NCI-H1105 (cell line): ENCODE results near the gene MAGEA11.
"Not testable (repeated sequence)": the region's sequence is repeated elsewhere in the genome, so short reads cannot be mapped to it uniquely, and the experiment has no call there.

ENCODE experiments used
- DNase-seq: peaks from one replicate; lab custom pipeline; 2025; lab: John Stamatoyannopoulos, UW

MAGEA11 gene, protein sequence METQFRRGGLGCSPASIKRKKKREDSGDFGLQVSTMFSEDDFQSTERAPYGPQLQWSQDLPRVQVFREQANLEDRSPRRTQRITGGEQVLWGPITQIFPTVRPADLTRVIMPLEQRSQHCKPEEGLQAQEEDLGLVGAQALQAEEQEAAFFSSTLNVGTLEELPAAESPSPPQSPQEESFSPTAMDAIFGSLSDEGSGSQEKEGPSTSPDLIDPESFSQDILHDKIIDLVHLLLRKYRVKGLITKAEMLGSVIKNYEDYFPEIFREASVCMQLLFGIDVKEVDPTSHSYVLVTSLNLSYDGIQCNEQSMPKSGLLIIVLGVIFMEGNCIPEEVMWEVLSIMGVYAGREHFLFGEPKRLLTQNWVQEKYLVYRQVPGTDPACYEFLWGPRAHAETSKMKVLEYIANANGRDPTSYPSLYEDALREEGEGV

GRCh38 chrX:149711545-149712236 lies at the start of gene MAGEA11:
Gene MAGEA11 (plus strand): TSS chrX:149712060. CDS start chrX:149713160, 1,100 bp downstream.
- DNase-seq, result no peak

DNA sequence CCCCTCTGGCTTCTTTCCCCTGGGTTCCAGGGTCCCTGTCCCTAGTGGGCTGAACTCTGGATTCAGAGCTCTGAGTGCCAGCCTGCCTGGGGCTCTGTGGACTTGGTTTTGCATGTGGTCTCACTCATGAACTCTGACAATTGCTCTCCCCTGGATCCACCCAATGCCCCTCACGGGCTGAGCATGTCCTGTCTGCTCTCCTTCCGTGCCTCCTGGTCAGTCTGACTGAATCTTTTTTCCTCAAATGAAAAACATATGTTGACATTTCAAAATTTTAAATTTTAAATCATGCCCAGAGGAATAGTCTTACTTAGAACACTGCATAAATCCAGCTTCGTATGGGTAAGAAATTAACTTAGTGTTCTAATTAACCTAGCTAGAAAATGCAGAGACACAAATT lies 36.8 kb upstream of the MAGEA11 start:
- not testable (repeated sequence) for DNase-seq

GRCh38 chrX:149675554-149675953 lies 36.3 kb upstream of the MAGEA11 start:
- not testable (repeated sequence) for DNase-seq

GRCh38 chrX:149679164-149679678 lies 32.6 kb upstream of the MAGEA11 start:
- DNase-seq, result not testable (repeated sequence)

GRCh38 chrX:149681182-149681581 lies 30.7 kb upstream of the MAGEA11 start:
- DNase-seq, result no peak

- DNase-seq, result no peak
Measured at GRCh38 chrX:149682031-149682430, 29.8 kb upstream of the MAGEA11 start.

GRCh38 chrX:149682956-149683947 lies 28.6 kb upstream of the MAGEA11 start:
- DNase-seq, result no peak

DNA sequence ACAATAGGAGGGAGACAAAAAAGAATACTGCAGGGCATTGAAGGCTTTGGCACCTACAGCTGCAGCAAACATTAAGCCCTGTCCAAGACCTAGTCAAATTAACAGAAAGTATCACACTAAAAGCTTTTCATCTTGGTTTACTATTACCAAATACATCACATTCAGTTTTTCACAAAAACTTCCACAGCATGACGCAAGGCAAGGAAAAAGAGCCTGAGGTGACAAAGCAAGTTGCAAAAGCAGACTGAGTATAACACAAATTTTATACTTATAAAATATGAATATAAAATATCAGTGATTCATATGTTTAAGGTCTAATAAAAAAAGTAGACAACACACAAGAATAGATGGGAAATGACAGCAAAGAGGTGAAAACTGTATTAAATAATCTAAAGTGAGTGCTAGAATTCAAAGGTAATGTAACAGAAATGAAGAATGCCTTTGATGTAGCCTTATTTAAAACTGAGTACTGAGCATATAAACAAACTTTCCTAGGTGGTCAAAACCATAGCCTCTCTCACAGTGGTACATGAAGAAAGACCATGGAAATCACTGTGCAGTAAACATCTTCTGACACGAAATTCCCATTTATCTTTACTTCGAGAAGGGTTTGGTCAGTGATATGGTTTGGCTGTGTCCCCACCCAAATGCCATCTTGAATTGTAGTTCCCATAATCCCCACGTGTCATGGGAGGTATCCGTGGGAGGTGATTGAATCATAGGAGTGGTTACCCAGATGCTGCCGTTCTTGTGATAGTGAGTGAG lies 27.7 kb upstream of the MAGEA11 start:
- DNase-seq, result no peak

DNA sequence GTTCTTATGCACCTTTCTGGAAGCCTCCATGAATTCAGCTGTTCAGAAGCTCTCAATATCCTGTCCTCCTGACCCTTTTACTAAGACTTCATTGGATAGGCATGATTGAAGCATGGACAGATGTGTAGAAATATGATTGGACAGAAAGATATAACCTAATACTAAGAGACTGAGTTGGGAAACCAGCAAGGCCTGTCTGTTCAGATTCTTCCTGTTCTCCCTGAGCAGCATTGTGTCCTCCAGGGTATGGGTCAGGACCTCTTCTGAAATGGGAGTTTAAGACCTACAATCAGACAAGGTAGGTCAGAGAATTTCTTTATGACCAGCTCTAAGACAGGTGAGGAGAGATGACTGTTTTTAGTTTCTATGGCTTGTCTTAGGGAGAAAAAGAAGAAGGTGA lies 23.9 kb upstream of the MAGEA11 start:
- no peak for DNase-seq

DNA sequence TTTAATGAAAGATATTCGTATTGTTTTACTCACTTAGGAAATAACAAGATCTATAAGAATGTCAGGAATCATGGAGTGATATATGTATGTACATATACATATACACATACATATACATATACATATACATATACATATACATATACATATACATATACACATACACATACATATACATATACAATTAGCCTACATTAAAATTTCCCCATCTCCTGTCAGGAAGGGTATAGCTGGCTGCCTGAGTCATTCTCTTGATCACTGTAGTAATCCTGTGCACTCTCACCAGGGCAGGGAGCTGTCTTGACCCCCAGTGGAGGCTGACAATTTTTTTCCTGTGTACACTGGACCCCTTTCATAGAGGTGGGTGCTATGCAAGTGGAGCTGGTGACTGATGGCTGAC lies 23.3 kb upstream of the MAGEA11 start:
- DNase-seq, result no peak

GRCh38 chrX:149691794-149692193 lies 20.1 kb upstream of the MAGEA11 start:
- DNase-seq, result no peak

DNA sequence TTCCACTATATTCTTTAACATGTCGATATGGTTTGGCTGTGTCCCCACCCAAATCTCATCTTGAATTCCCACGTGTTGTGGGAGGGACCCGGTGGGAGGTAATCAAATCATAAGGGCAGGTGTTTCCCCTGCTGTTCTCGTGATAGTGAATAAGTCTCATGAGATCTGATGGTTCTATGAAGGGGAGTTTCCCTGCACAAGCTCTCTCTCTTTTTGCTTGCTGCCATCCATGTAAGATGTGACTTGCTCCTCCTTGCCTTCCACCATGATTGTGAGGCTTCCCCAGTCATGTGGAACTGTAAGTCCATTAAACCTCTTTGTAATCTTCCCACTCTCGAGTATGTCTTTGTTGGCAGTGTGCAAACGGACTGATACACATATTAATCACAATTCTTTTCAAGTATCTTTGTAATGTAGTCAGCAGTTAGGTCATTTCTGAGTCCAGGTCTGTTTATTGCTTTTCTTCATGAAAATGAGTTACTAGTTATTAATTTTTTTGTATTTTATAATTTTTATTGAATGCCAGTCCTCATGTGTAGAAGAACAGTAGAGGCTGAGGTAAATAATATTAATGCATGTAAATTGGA lies 19.1 kb upstream of the MAGEA11 start:
- DNase-seq, result not testable (repeated sequence)

GRCh38 chrX:149699761-149700160 lies 12.1 kb upstream of the MAGEA11 start:
- DNase-seq, result no peak

DNA sequence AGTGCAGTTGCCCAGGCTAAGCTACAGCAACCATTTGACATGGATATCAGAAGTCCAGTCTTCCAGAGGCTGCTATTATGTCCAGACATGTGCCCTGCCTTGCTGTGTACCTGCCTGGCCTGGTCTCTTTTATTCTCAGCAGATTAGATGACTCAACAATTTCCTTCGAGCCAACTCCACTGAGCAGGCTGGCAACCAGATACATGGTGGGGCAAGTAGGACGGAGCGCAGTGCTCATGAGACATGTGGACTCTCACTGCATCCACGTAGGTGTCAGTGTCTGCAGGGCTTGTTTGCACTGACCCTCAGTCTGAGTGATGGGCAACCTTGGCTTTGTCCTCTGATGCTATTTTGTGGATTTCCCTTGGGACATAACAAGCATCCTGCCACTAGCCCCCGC lies 7.2 kb upstream of the MAGEA11 start:
- DNase-seq, result no peak

DNA sequence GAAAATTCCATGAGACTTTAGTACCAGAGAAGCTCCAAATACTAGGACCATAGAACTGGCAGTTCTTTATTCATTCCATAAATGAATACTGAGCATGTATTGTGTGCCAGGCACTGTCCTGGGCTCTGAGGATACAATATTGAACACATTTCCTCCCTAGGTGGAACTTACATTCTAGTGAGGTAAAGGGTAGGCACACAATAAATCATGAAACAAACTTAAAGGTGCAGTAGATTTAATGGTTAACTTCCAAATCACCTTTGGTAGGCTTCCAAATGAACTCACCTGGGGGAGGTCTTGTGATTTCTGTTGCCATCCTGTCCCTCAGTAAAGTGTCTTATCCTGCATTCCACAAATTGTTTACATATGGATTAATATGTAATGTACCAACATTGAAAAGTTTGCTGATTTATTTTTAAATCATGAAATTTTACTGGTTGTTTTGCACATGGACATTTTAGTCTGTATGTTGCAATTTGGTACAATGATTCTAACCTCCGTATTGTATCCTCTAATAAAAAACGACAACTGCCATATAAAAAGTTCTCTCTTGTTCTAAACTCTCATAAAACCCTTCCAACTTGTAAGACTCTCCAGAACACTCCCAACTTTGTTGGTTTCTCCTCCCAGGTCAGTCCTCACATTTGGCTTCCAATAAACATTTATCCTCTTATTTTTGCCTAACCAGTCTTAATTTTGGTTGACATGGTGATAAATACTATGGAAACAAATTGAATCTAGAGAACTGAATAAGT lies 4.5 kb upstream of the MAGEA11 start:
- DNase-seq, result no peak

GRCh38 chrX:149712831-149713230 lies 971 bp downstream of the MAGEA11 start:
- no peak for DNase-seq

DNA sequence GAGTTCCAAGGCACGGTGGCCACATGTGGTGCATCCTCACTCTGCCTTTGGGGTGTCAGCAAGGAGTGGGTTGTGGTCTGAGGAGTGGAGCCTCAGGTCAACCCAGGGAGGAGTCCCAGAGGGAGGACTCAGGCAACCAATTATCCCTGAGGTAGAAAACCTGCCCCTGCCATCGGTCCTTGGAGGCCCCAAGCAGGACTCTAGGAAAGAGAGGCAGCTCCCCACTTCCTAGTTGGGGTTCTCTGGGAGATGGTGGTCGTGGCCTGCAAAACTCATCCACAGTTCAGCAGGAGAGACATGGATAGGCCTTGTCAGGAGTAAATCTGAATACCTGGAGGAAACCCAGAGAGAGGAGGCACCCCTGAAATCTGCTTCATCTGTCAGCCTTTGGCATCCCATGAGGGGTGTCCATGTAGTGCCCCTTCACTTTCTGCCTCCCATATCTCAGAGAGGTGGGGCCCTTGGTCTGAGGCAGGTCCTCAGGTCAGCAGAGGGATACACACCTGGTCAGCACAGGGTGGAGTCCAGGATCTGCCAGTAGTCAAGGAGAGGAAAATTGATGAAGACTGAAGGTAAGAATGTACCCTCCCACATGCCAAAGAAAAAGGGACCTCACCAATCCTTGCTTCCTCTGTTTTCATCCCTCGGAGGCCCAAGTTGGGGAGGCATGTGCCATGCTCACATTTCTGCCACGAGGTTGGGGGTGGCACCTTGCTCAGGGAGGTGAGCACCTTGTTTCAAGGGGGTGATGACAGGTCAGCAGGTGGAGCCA lies 1.6 kb downstream of the MAGEA11 start:
- DNase-seq, result no peak

- no peak for DNase-seq
Measured at GRCh38 chrX:149715468-149715867, 3.6 kb downstream of the MAGEA11 start.

- no peak for DNase-seq
Measured at GRCh38 chrX:149716632-149717031, 4.8 kb downstream of the MAGEA11 start.
